Measurements from ENCODE around the gene CSMD2.
"Not testable (repeated sequence)": the region's sequence is repeated elsewhere in the genome, so short reads cannot be mapped to it uniquely, and the experiment has no call there.

The CSMD2 gene

DNA sequence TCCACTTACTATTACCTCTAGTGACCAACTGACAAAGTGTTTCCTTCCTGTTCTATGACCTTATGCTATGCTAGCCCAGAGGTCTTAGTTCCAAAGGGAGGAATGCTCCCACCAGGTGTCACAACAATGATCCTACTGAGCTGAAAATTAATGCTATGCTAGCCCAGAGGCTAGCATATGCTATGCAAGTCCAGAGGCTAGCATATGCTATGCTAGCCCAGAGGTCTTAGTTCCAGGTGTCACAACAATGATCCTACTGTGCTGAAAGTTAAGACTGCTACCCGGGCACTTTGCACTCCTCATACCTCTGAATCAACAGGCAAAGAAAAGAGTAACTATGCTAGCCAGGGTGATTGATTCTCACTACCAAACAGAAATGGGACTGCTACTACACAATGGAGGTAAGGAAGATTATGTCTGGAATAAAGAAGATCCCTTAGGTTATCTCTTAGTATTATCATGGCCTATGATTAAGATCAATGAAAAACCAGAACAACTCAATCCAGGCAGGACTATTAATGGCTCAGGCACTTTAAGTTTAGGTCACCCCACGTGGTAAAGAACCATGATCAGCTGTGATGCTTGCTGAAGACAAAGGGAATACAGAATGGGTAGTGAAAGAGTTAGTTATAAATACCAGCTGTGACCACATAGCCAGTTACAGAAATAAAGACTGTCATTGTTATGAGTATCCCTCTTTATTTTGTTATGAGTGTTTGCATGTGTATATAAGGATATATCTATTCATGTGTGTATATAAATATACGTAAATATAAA is 114.1 kb downstream of the CSMD2 start:
- DNase-seq = no peak

DNA sequence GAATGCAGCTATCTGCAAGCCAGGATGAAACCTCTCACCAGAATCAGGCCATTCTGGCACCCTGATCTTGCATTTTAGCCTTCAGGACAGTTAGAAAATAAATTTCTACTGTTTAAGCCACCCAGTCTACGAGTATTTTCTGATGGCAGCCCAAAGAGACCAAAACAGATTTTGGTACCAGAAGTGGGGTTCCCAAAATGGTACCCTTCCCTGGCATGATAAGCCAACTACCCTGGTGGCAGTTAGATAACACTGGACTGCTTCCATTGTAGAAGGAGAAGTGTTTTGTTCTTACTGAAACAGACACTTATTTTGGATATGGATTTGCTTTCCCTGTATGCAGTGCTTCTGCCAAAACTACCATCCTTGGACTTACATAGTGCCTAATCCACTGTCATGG is 115.0 kb downstream of the CSMD2 start:
- DNase-seq = no peak

DNA sequence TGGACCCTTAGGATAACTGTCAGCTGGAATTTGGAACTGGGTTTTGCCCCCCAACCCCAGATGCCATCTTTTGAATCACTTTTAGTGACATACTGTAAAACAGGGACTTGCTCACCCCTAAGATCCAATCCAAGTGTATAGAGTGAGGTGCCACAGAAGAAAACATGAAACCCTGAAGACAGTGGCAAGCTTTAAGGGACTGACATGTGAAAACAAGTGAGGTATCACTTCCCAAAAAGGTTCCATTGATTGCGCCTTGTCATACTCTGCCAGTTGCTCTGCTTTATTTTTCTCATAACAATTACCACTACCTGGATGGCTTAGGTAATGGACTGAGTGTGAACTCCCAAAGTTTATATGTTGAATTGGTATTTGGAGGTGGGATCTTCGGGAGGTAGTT is 115.6 kb downstream of the CSMD2 start:
- DNase-seq = no peak

GRCh38 chr1:34037856-34038255 is 127.2 kb downstream of the CSMD2 start:
- no peak for DNase-seq

- no peak for DNase-seq
These were observed 127.9 kb downstream of the CSMD2 start for GRCh38 chr1:34037109-34037508.

DNA sequence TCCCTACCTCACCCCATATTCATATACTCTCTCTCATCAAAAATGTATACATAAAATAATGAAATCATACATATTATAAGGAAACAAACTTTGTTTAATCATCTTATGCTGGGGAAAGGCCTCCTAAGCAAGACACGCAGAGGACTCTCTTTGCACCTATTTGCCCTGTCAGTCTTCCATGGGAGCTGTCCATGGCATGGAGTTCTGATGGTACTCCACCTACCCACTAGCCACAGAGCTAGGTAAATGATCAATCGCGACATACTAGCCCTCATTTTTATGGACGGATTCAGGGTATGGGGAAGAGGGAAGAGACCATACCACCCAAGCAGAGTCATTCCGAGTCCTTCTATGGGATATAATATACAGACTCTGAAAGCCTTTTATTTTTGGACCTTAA is 131.0 kb downstream of the CSMD2 start:
- DNase-seq = no peak

- no peak for DNase-seq
These were observed 135.1 kb downstream of the CSMD2 start for GRCh38 chr1:34029954-34030353.

DNA sequence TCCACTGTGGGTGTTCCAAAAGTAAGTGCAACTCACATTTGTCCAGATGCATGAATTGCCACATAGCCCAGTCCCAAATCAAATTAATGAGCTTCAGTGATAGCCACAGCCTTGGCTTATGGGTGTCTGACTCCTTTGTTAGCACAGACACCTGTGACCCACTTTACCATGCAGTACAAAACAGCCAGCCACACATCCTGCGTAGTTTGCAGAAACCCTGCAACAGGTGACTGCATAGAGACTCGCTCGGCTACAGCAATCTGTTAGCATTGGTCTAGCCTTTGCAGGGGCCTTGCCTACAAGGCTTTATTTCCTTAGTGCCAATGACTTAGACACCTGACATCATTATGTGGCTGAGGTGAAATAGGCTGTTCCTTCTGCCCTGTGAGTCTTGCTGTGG is 135.5 kb downstream of the CSMD2 start:
- no peak for DNase-seq

DNA sequence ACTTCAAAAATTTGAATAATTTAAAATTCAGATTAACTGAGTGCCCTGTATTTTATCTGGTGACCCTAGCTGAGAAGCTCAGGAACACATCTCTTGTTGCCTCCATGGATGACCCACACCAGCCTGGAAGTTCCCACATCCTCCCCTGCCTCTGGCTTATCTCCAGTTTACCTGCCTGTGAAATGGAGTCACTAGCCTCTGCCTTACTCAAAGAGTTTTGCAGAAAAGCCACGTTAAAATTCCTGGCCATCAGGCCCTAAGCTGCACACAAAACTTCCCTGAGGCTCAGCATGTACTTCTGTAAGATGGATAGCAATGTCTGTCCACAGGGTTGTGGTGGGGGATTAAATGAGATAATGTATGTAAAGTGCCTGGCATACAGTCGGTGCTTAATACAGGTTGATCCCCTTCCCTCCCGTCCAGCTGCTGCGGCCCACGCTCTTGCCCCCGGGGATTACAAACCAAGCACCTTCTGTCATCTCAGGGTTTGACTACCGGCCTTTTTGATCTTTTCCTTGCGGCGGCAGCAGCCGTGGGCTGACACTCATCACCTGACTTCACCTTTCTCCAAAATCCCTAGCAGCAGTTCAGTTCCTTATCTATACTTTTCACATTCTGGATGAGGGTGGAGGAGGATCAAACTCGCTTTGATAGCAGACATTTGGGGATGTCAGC is 136.5 kb downstream of the CSMD2 start:
- no peak for DNase-seq

DNA sequence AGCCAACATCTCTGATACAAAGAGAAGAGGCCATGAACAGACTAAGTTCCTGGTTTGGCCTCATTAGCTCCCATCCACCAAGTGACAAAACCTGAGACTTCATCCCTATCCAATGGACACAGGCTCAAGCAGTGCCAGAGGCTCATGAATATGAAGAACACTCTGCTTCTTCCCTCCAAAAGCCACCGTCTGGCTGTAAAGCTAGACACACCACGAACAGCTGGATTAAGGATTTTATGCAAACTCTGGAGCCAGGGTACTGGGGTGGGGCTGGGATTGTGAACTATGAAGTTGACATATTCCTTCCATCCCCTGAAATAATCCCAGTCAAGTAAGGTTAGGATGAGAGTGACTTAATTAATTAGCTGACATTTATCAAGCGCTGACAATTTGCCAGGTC is 139.4 kb downstream of the CSMD2 start:
- no peak for DNase-seq

DNA sequence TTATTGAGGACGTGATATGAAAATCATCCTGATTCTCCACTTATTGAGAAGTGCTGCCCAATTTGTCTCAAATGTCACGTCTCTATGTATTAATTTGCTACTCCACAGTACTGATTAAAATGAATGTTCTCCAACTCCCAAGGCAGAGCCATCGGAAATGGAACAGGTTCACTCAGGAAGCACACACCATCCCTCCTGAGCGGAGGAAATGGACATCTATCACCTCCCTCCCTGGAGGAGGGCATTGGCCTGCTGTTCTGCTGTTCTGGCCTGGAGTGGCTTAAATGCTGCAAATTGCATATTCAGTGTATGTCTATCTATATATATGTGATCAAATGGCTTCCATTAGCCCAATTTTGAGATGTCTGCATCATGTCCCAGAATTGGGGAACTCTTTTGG is 140.5 kb downstream of the CSMD2 start:
- no peak for DNase-seq

- DNase-seq = no peak
These were observed 145.1 kb downstream of the CSMD2 start for GRCh38 chr1:34019741-34020552.

- no peak for DNase-seq
These were observed 146.7 kb downstream of the CSMD2 start for GRCh38 chr1:34018285-34018684.

DNA sequence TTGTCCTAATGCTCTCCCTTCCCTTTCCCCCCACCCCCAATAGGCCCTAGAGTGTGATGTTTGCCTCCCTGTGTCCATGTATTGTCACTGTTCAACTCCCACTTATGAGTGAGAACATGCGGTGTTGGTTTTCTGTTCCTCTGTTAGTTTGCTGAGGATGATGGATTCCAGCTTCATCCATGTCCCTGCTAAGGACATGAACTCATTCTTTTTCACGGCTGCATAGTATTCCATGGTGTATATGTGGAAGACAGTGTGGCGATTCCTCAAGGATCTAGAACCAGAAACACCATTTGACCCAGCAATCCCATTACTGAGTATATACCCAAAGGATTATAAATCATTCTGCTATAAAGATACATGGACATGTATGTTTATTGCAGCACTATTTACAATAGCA is 148.7 kb downstream of the CSMD2 start:
- not testable (repeated sequence) for DNase-seq

DNA sequence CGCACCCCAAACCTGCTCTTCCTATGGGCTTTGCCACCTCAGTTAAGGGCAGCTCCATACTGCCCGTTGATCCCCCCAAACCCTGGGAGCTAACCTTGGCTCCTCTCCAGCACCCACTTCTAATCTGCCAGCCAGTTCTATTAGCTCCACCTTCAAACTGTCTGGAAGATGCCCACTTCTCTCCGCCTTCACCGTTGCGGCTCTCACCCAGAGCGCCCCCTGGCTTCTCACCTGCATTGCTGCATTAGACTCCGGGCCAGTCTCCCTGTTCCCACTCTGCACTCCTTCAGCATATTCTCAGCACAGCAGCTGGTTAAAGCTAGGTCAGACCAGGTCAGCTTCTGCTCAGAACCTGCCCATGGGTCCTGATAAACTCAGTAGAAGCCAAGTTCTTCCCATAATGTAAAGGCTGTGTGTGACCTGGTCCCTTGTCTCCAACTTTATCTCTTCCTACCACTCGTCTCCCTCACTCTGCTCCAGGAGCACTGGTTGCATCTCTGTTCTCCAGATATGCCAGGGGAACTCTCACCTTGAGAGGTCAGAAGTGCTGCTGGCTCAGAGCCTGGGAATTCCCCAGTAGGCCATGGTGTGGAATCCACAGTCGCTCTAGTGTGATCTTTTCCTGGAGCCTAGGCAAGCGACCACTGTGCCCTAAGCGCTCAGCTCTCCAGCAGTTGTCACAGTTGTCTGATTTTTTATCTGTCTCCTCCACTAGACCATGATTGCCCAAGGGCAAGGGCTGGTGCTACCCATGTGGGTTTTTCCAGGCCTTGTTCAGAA is 150.9 kb downstream of the CSMD2 start:
- DNase-seq = peak; percentile 8

DNA sequence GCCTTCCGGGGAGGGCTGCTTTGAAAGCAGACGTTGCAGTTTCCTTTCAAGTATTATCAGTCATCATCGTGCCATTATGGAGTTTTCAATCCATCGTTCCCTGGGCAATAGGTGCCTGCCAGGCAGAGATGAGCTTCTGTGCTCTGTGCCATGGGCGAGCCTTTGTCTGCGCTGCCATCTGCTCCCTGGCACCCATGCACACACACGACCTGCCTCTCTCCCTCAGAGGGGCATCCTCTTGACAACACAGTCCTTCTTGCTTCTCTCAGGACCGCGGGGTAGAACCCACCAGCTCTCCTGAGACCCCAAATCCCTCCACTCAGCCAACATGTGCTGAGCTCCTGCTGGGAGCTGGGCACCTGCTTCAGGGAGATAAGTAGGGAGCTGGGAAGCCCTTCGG is 151.9 kb downstream of the CSMD2 start:
- DNase-seq = no peak

DNA sequence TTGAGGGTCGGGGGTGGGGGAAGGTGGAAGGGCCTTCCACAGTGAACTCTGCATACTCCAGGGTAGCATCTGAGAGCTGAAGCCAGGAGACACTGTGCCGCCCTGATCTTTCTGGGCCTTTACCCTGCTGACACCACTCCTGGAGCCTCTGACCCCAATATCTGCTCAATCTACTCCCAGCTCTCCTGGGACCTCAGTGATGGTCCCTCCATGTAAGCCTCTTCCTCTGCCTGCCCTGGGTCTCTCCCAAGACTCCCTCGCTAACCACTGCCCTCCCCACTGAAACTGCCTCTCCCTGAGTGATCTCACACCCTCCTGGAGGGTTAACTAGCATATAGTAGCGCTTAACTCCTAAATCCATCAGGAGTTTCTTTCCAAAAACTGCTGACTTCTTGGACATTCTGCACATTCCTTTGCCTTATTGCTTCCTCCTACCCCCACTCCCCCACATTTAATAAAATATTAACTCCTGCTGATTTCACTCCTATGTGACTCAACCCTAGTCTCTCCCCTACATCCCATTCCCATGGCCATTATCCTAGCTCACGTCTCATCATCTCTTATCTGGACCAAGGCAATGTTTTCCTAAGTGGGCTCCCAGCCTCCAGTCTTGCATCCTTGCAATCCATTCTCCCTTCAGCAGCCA is 155.6 kb downstream of the CSMD2 start:
- DNase-seq = peak; percentile 67

DNA sequence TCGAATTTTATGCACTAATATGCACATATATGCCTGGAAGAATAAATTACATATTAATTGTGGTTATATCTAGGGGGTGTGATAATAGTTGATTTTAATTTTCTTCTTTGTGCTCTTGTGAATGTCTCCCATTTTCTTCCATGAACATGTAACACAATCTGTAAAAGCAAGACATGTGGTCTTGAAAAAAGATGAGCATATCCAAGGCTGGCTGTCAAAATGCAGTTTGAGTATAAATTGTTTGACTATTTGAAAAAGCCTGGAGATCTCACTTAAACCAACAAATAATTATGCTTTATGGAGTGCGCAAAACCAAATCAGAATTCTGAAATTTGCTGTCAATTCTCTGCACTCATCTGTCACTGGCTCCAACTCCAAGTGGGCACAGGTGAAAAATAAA is 157.3 kb downstream of the CSMD2 start:
- no peak for DNase-seq

DNA sequence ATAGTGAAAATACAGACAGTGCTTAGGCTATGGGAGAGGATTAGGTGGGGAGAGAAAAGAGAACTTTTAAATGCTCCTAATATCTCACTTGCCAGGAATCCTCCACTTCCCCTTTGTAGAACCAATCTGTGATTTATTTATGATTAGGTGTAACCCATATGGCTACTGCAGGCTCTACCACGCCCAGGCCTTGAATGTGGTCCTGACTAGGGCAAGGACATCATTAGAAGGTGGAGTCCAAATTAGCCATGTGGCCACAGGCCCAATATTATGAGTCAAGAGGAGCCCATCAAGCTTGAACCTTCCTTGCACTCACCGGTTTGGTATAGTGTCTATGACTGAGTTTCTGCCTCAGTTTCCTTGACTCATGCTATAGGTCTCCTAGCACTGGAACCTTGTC is 159.7 kb downstream of the CSMD2 start:
- no peak for DNase-seq

DNA sequence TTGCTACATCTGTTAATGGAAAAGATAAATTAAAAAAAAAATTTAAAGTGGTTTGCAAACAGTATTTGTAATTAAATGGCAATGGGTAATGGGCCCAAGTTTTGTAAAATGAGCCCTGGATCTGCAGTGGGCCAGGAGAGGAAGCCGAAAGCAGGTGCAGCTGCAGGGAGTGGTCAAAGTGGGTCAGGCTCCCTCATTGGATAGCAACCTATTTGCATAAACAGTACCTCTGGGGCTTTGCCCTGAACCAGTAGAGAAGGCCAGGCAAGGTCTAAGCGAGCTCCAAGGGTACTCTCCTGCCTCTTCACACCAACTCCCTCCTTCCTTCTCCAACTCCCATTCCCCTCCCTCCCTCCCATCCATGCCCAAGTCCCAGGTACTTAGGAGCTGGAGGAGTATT is 162.2 kb downstream of the CSMD2 start:
- no peak for DNase-seq

GRCh38 chr1:33997127-33998036 is 167.6 kb downstream of the CSMD2 start:
- DNase-seq = peak; percentile 62
